H54 (cell line): Measurements from ENCODE around the gene CENPX.

ENCODE experiments used
- DNase-seq: peaks from one replicate; pipeline ENCODE4 v3.0.0; 2011; ENCODE audit warnings: low spot score, mixed read lengths; ENCODE audit not compliant: insufficient read length
- FAIRE-seq: peaks from 3 replicates; lab custom pipeline; 2011; peaks lifted over from hg19 to GRCh38; lab: Jason Lieb, UNC
- POLR2A ChIP-seq: IDR thresholded peaks from 2 replicates; pipeline ENCODE4 v1.6.1; 2011; ENCODE audit warnings: low read depth, mild to moderate bottlenecking, low read length

CENPX gene

DNA sequence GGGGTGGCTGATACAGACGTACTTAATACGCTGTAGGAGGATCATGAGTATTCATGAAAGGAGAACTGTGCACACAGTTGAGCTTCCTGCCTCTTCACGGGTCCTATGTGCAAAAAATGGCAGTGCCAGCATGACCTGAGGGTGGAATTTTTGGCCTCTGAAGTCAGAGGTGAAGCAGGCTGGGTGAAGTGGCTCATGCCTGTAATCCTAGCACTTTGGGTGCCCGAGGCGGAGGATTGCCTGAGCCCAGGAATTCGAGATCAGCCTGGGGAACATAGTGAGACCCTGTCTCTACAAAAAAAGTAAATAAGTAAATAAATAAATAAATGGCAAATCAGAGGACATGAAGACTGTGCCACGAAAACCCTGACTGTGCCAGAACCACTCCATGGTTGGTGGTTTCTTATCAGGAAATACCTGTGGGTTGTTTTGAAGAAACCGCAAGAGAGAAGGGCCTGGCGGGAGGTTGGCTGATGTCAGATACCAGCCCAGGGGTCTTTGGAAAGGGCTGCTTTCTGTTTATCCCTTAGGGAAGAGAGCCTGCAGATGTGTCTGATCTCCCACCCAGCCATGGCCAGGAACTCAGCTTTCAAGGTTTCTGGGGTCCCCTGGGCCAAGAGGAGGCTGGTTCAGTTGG is 41.9 kb downstream of the CENPX start:
- no peak for TF ChIP-seq POLR2A
- FAIRE-seq (no peak), DNase-seq (no peak)

DNA sequence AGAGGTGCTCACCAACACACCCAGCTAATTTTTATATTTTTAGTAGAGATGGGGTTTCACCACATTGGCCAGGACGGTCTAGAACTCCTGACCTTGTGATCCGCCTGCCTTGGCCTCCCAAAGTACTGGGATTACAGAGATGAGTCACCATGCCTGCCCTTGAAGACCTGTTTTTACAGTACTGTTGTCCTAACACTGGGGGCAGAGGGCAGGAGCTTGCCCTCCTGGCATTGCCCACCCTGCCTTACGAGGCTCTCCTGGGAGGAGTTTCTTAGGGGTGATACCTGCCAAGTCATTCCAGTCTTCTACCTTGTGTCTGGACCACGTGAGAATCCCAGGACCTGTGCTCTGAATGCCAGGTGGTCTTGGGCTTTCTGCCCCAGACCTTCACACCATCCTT is 42.6 kb downstream of the CENPX start:
- FAIRE-seq, result no peak
- no peak for DNase-seq
- TF ChIP-seq POLR2A, result no peak

DNA sequence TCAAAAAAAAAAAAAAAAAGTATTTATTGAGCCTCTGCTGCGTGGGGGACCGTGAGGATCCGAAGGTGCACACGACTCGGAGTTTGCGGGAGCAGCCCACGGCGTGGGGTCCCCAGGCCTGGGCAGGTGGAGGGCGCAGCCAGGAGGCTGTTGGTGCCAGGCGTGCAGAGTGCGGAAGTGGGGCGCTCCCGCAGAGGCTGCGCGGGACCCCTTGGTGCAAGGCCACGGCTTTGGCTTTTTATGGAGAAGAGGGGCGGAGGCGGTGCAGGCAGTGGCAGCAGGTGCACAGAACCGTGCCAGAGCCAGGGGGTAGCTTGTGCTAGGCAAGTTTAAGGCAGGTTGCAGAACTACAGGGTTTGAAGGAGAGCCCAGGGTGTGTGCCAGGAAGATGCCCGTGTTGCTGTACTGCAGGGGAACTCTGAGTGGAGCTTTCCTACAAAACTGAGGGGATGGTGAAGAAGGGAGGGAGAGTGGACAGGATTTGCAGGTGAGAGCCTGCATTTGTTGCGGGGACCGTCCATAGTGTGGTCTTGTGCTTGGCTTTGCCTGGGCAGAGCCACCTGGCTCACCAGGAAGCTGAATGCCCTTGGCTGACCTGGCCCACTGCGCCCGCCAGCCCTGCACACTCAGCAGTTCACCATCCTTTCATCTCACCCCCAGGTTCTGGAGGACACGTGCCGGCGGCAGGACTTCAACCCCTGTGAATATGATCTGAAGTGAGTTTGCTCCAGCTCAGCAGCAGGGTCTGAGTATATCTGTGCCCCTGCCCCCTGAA is 44.0 kb downstream of the CENPX start:
- FAIRE-seq (no peak), DNase-seq (no peak)
- TF ChIP-seq POLR2A, result no peak

DNA sequence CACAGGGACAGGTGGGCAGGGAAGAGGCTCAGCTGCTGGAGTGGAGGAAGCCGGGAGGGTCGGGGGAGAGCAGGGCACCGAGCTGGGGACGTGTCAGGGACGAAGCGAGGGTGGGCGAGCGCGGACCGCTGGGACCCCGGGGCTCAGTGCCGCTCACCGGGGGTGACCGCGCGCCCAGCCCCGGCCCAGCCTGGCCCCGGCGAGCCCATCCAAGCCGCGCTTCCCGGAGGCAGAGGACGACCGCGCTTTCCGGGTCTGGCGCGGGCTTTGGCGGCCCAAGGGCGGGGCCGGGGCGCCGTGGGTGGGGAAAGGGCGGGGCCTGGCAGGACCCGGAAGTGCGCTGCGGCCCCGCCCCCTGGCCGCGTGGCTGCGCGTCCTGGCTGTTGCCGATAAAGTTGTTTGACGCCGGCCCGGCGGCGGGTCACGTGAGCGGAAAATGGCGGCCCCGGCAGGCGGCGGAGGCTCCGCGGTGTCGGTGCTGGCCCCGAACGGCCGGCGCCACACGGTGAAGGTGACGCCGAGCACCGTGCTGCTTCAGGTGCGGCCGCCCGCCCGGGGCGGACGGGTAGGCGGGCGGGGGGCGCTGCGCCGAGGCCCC is 45.4 kb downstream of the CENPX start, which contains the start of gene ASPSCR1:
ASPSCR1 (plus strand) TSS at position 419 of the 598 bp plus-strand sequence; CDS start at position 437, 18 bp downstream.
- FAIRE-seq, result no peak
- peak; percentile 51 for TF ChIP-seq POLR2A
- DNase-seq, result peak; percentile 79

DNA sequence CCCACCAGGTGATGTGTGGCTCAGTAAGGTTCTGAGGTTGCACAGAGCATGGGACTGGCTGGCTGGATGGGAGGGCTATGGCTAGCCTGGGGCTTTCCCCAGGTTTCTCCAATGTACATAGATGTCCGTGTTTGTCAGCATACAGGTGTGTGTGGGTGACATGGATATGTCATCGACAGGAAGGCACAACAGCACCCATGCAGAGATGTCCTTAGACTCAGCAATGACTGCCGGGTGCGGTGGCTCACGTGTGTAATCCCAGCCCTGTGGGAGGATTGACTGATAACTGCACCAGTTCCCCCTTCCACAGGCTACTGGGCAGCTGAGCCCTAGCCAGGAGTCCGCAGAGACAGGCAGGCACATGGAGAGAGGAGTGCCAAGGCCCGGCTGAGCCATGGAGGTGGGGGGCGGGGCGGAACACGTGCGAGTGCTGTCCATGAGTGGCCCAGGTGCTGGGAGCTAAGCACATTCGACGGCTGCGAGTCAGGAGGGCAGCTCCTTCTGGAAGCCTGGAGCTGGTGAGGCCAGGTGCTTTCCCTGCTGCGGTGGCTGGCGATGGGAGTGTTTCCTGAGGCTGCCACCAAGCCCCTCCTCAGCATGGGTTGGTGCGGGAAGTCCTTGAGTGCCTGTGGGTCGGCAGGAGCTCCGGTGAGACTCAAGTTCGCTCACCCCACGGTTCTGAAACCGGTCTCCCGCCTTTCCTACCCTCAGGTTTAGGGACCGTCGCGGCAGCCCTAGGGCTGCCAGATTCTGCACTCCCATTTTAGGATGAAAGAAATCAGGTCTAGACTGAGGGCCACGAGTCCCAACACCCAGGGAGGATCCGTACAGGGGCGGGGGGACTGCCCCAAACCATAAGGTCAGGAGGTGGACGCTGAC is 46.1 kb downstream of the CENPX start:
- TF ChIP-seq POLR2A, result no peak
- no peak for FAIRE-seq
- no peak for DNase-seq

DNA sequence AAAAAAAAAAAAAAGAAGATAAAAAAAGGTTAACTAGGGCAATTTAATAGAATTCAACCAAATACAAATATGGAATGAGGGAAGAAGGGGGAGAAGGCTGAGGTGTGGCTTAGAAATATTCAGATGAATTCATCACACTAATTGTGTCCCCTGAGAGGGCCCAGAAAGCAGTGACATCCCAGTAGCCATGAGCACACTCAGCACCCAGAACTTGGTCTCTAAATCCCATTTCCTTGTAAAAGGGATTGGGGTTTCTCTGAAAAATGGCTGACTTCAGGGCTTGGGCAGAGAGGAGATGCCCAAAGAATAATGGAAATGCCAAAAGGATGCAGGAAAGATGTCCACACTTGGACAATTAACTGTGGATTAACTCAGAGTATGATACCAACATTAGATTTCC is 49.2 kb downstream of the CENPX start:
- no peak for TF ChIP-seq POLR2A
- no peak for DNase-seq
- no peak for FAIRE-seq

DNA sequence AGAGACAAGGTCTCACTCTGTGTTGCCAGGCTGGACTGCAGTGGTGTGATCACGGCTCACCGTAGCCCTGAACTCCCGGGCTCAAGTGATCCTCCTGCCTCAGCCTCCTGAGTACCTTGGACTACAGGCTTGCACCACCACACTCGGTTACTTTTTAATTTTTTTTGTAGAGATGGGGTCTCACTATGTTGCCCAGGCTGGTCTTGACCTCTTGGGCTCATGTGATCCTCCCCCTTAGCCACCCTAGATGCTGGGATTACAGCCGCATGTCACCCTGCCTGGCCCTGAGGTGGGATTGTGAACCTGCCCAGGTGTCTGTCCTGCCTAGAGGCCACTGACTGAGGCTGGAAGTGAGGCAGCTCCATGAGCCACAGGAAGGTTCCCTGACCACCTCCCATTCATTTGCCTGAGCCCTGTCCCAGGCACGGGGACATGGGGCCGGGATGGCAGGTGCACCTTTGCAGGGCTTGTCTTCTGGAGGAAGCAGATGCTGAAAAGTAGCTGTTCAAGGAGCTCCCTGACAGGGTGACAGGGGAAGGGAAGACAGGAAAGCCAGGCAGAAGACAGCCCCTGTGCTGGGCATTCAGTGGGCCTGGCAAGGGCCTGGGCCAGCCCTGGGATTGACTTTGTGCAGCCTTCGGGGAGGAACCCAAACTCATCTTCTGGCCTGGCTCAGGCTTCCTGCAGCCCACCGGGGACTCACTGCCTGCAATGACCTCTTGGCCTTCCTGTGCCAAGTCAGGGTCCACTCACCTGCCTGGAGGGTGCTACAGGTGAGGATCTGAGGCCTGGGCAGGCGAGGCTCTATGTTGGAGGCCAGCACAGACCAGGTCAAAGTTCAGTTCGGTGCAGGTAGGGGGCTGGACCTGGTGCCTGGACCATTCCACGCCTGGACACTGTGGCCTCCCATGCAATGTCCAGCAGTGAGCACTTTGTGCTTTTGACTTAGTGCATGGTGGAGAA is 53.5 kb downstream of the CENPX start:
- no peak for TF ChIP-seq POLR2A
- FAIRE-seq (no peak), DNase-seq (no peak)
